H1 (cell line): ENCODE measurements around the gene ALG9. TPM values are rescaled to one million over a fixed set of nuclear protein-coding genes. Genes with fewer than 3 reads are reported as not detected.

Experiments
- CTCF ChIA-PET: fragments of 300-600 bp; sonication (Branson Sonifier 250); formaldehyde crosslinking; loops from one replicate; lab custom pipeline; 2021; ENCODE audit not compliant: partially characterized antibody; lab: Charles Lee
- POLR2A ChIA-PET: fragments of 300-600 bp; sonication (Branson Sonifier 250); formaldehyde crosslinking; loops from one replicate; lab custom pipeline; 2021; ENCODE audit warnings: inconsistent platforms; ENCODE audit not compliant: partially characterized antibody; lab: Charles Lee
- DNase-seq, 2 experiments: peaks; one replicate each; pipeline versions ENCODE4 v3.0.0 to v3.0.0-alpha.2; 2010 to 2022; ENCODE audit warnings: low spot score in 2 of 2, low read depth in 1 of 2, mixed read lengths in 1 of 2
- FAIRE-seq: peaks from 2 replicates; lab custom pipeline; 2011; peaks lifted over from hg19 to GRCh38; lab: Jason Lieb, UNC
- H2AFZ ChIP-seq: 2 replicates; pipeline ENCODE4 v1.8.1; 2012; ENCODE audit warnings: low read length, inconsistent platforms
- H2AK5ac ChIP-seq: 2 replicates; pipeline ENCODE4 v1.6.1; 2013; ENCODE audit warnings: low read depth, low read length
- H2BK120ac ChIP-seq: replicated peaks from 2 replicates; pipeline ENCODE3; 2013; ENCODE audit warnings: low read depth, low read length, inconsistent platforms
- H2BK12ac ChIP-seq: 2 replicates; pipeline ENCODE4 v1.6.1; 2013; ENCODE audit warnings: low read depth, low read length
- H2BK15ac ChIP-seq: 2 replicates; pipeline ENCODE4 v1.6.1; 2013; ENCODE audit warnings: low read length
- H2BK20ac ChIP-seq: 2 replicates; pipeline ENCODE4 v1.6.1; 2013; ENCODE audit warnings: low read length
- H2BK5ac ChIP-seq: 2 replicates; pipeline ENCODE4 v1.6.1; 2013; ENCODE audit warnings: low read depth, low read length
- H3K14ac ChIP-seq: 2 replicates; pipeline ENCODE4 v1.6.1; 2013; ENCODE audit warnings: inconsistent platforms; ENCODE audit not compliant: insufficient read length
- H3K18ac ChIP-seq: 2 replicates; pipeline ENCODE4 v1.6.1; 2013; ENCODE audit warnings: low read length; ENCODE audit errors: extremely low read depth
- H3K23ac ChIP-seq: 2 replicates; pipeline ENCODE4 v1.6.1; 2013; ENCODE audit warnings: inconsistent platforms; ENCODE audit not compliant: insufficient read length
- H3K23me2 ChIP-seq: 2 replicates; pipeline ENCODE4 v1.6.1; 2013; ENCODE audit warnings: low read depth, low read length
- H3K27ac ChIP-seq: 2 replicates; pipeline ENCODE4 v1.6.1; 2011; ENCODE audit warnings: low read depth, low read length, inconsistent platforms
- H3K27me3 ChIP-seq, 4 experiments: replicated peaks in 1 of 4; 1 replicate in 1 of 4; 2 replicates in 3 of 4; pipeline versions ENCODE4 v1.6.1 to v1.8.1; 2011 to 2013; ENCODE audit warnings: low read length in 3 of 4, mild to moderate bottlenecking in 3 of 4, inconsistent platforms in 2 of 4, mixed read lengths in 2 of 4, moderate library complexity in 1 of 4; ENCODE audit not compliant: control insufficient read depth in 3 of 4, insufficient read depth in 3 of 4; ENCODE audit errors: extremely low read depth in 1 of 4
- H3K36me3 ChIP-seq, 4 experiments: 2 replicates each; pipeline versions ENCODE4 v1.6.1 to v1.8.1; 2011 to 2013; ENCODE audit warnings: mild to moderate bottlenecking in 4 of 4, low read length in 3 of 4, moderate library complexity in 2 of 4, control low read depth in 1 of 4, inconsistent platforms in 1 of 4; ENCODE audit not compliant: insufficient read depth in 4 of 4, control insufficient read depth in 2 of 4
- H3K4ac ChIP-seq: replicated peaks from 2 replicates; pipeline ENCODE3; 2013; ENCODE audit warnings: low read length, low read depth, mixed read lengths, inconsistent platforms; ENCODE audit not compliant: insufficient read length
- H3K4me1 ChIP-seq, 4 experiments: replicated peaks in 1 of 4; 1 replicate in 1 of 4; 2 replicates in 3 of 4; pipeline versions ENCODE4 v1.6.1 to v1.8.1; 2011 to 2013; ENCODE audit warnings: low read length in 3 of 4, inconsistent platforms in 2 of 4, mixed read lengths in 1 of 4; ENCODE audit not compliant: insufficient read depth in 4 of 4, control insufficient read depth in 3 of 4
- H3K4me2 ChIP-seq, 2 experiments: 2 replicates each; pipeline versions ENCODE4 v1.6.1 to v1.8.1; 2011 to 2013; ENCODE audit warnings: low read depth in 2 of 2, low read length in 2 of 2, control low read depth in 1 of 2, inconsistent platforms in 1 of 2, mild to moderate bottlenecking in 1 of 2; ENCODE audit not compliant: insufficient read depth in 1 of 2
- H3K4me3 ChIP-seq, 4 experiments: fragments of 200-600, 300-600 bp in 1 of 4; sonication (generic), shearing (Covaris generic), sonication (Bioruptor Twin) in 1 of 4; 2 replicates each; pipeline versions ENCODE4 v1.5.1 to v1.8.1; 2011 to 2016; ENCODE audit warnings: low read length in 4 of 4, low read depth in 3 of 4, control low read depth in 2 of 4, inconsistent platforms in 2 of 4, mild to moderate bottlenecking in 2 of 4, mixed read lengths in 1 of 4, moderate library complexity in 1 of 4; ENCODE audit not compliant: insufficient read depth in 2 of 4; ENCODE audit errors: extremely low read depth in 1 of 4
- H3K56ac ChIP-seq: replicated peaks from 2 replicates; pipeline ENCODE3; 2013; ENCODE audit warnings: low read depth, mild to moderate bottlenecking, mixed read lengths, low read length, inconsistent platforms; ENCODE audit not compliant: insufficient read length
- H3K79me1 ChIP-seq: 2 replicates; pipeline ENCODE4 v1.6.1; 2013; ENCODE audit warnings: low read depth, low read length, control low read depth
- H3K79me2 ChIP-seq, 2 experiments: 2 replicates each; pipeline versions ENCODE4 v1.6.1 to v1.8.1; 2012 to 2013; ENCODE audit warnings: low read length in 2 of 2, mild to moderate bottlenecking in 2 of 2, inconsistent platforms in 1 of 2; ENCODE audit not compliant: insufficient read depth in 2 of 2, control insufficient read depth in 1 of 2
- H3K9ac ChIP-seq, 4 experiments: replicated peaks in 1 of 4; 1 replicate in 1 of 4; 2 replicates in 3 of 4; pipeline versions ENCODE4 v1.6.1 to v1.8.1; 2011 to 2013; ENCODE audit warnings: low read depth in 3 of 4, low read length in 3 of 4, control low read depth in 2 of 4, mild to moderate bottlenecking in 2 of 4, moderate library complexity in 2 of 4, inconsistent platforms in 1 of 4; ENCODE audit errors: extremely low read depth in 1 of 4
- H3K9me3 ChIP-seq, 2 experiments: 2 replicates each; pipeline versions ENCODE4 v1.6.1 to v1.8.1; 2012 to 2013; ENCODE audit warnings: mild to moderate bottlenecking in 2 of 2, moderate library complexity in 2 of 2, control low read depth in 1 of 2, inconsistent platforms in 1 of 2, low read depth in 1 of 2, low read length in 1 of 2, mixed read lengths in 1 of 2; ENCODE audit not compliant: insufficient read depth in 2 of 2
- H4K20me1 ChIP-seq, 2 experiments: replicated peaks in 1 of 2; 2 replicates each; pipeline versions ENCODE3 to v1.8.1; 2011 to 2013; ENCODE audit warnings: inconsistent platforms in 2 of 2, low read length in 2 of 2, mild to moderate bottlenecking in 1 of 2; ENCODE audit not compliant: insufficient read depth in 2 of 2, control insufficient read depth in 1 of 2
- H4K5ac ChIP-seq: 2 replicates; pipeline ENCODE4 v1.6.1; 2013; ENCODE audit warnings: low read length, low read depth, mixed read lengths, inconsistent platforms; ENCODE audit not compliant: insufficient read length
- H4K8ac ChIP-seq: 2 replicates; pipeline ENCODE4 v1.8.0; 2013; ENCODE audit warnings: mild to moderate bottlenecking, moderate library complexity, low read length, inconsistent platforms; ENCODE audit not compliant: insufficient read depth; ENCODE audit errors: extremely low read depth
- H4K91ac ChIP-seq: replicated peaks from 2 replicates; pipeline ENCODE3; 2013; ENCODE audit warnings: low read length, mixed read lengths, inconsistent platforms; ENCODE audit not compliant: insufficient read length
- CBX5 ChIP-seq: fragments of 300-800, 300-1000 bp; sonication (generic); IDR thresholded peaks from 2 replicates; pipeline ENCODE4 v1.7.1; 2016; ENCODE audit warnings: antibody characterized with exemption, low read length, low read depth
- CBX8 ChIP-seq: fragments of 300-800, 300-1000 bp; sonication (generic); IDR thresholded peaks from 2 replicates; pipeline ENCODE4 v1.7.1; 2016; ENCODE audit warnings: low read depth, low read length, borderline replicate concordance
- KDM5A ChIP-seq: fragments of 200-600 bp; IDR thresholded peaks from 2 replicates; pipeline ENCODE4 v1.7.1; 2012; ENCODE audit warnings: mild to moderate bottlenecking, low read length, inconsistent platforms, mixed read lengths
- WGBS, 2 experiments: shearing (Covaris generic) in 1 of 2; methylation state at CpG; one replicate each; pipeline versions ENCODE4 v1.1.6 to v1.1.7; 2013 to 2015; ENCODE audit warnings: low lambda C conversion rate in 2 of 2, mixed read lengths in 2 of 2, inconsistent platforms in 1 of 2, low coverage in 1 of 2, missing lambda C conversion rate in 1 of 2; ENCODE audit not compliant: insufficient replicate concordance in 2 of 2, insufficient coverage in 1 of 2, insufficient read length in 1 of 2; ENCODE audit errors: extremely low coverage in 1 of 2, missing lambda C conversion rate in 1 of 2; 5-methylcytosine and 5-hydroxymethylcytosine counted together
- polyA plus RNA-seq, 7 experiments: library from polyadenylated mRNA; depleted of rRNA in 3 of 7; stranded (reverse) in 5 of 7; unstranded in 2 of 7; fragments of >200 nt in 5 of 7; fragments of 200-250 nt in 2 of 7; gene quantifications; 1 replicate in 5 of 7; 2 replicates in 1 of 7; 4 replicates in 1 of 7; pipeline versions ENCODE4 v1.2.1 to v1.2.3, GENCODE V29; 2011 to 2013; ENCODE audit warnings: missing spikeins in 2 of 7, mixed read lengths in 2 of 7
- total RNA-seq: library from RNA; stranded (reverse); fragmentation: NEBNext Ultra II Directional; extraction: Animal tissue kit (Norgen Biotek cat#: 25700); gene quantifications from 2 replicates; pipeline ENCODE4 v1.2.1, GENCODE V29; 2021

The ALG9 gene
- total and polyA plus RNA-seq, 2 of the 8 experiments (the other 6 are each of a cell fraction or from before 2014, with no cell fraction given) = 23.5 to 24.5 TPM

DNA sequence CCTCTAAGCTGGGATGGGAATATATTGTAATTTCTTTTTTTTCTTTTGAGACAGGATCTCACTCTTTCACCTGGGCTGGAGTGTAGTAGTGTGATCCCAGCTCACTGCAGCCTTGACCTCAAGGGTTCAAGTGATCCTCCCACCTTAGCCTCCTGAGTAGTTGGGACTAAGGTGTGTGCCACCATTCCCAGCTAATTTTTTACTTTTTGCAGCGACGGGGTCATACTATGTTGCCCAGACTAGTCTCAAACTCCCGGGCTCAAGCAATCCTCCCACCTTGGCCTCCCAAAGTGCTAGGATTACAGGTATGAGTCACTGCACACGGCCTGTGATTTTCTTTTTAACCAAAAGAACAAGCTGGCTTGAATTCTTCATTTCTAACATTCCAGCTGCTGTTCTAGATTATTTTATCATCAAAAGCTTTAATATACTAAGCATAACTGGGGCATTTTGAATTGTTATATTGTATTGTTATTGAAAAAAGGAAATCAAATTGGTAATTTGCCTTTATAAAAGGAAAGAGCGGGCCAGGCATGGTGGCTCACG lies 78.4 kb downstream of the ALG9 start:
- WGBS, 2 experiments = 88% methylated on average over 6 of the region's 6 CpGs; no CpG with 5 or more reads in 1 of the 2 experiments
- H2AK5ac ChIP-seq = no peak overlapping the region
- no peak overlapping the region for H4K5ac ChIP-seq
- no peaks in the 10 kb centered on the region for H3K79me2 ChIP-seq
- H3K23me2 ChIP-seq = no peaks in the 10 kb centered on the region; the same call in 1 of the 2 replicates
- H3K9ac ChIP-seq = no peak overlapping the region
- H2BK120ac ChIP-seq = no peak overlapping the region
- ChIA-PET CTCF (interaction anchor here (0.7 to 1.9 kb wide), 9 partner anchors 11 to 206 kb away, joined by 3 to 6 read pairs (median 3); no protein-coding TSS in a partner anchor), POLR2A (no interaction called here)
- no peak overlapping the region for H2BK15ac ChIP-seq
- no peak overlapping the region for H3K14ac ChIP-seq
- no peak overlapping the region for H2BK5ac ChIP-seq
- H4K20me1 ChIP-seq = no peaks in the 10 kb centered on the region
- H4K91ac ChIP-seq = no peak overlapping the region
- H3K27me3 ChIP-seq = peaks cover 0 to 1% (median 0%) of the 10 kb centered on the region in 4 experiments; a peak in 1 of 7 replicates
- no peak for FAIRE-seq
- no peaks in the 10 kb centered on the region for H3K9me3 ChIP-seq
- no peak overlapping the region for H2BK20ac ChIP-seq
- no peaks in the 10 kb centered on the region for H3K36me3 ChIP-seq
- no peak overlapping the region for H3K4me2 ChIP-seq
- no peak overlapping the region for H3K27ac ChIP-seq
- H3K4me3 ChIP-seq = no peak overlapping the region
- no peaks in the 10 kb centered on the region for H3K79me1 ChIP-seq
- H3K18ac ChIP-seq = no peak overlapping the region
- H2AFZ ChIP-seq = no peak overlapping the region
- no peak overlapping the region for H3K4ac ChIP-seq
- no peaks in the 10 kb centered on the region for H3K4me1 ChIP-seq
- no peak for DNase-seq
- H3K56ac ChIP-seq = no peak overlapping the region
- H3K23ac ChIP-seq = no peak overlapping the region
- H2BK12ac ChIP-seq = no peak overlapping the region
- no peak overlapping the region for H4K8ac ChIP-seq
- TF ChIP-seq CBX8 (no peak), KDM5A (no peak), CBX5 (no peak)
